ENCODE results near the gene SPSB3.

SPSB3 gene

GRCh38 chr16:1744338-1744840 is 38.0 kb downstream of the SPSB3 start:
- ChIA-PET CTCF (interaction anchor here (3.2 kb wide), 1 partner anchor 37 kb away, joined by 22 read pairs; the partner anchor contains the start of gene MAPK8IP3), POLR2A (no interaction called here)
- no peak for DNase-seq (ENCODE audit: low read depth, low spot score)

DNA sequence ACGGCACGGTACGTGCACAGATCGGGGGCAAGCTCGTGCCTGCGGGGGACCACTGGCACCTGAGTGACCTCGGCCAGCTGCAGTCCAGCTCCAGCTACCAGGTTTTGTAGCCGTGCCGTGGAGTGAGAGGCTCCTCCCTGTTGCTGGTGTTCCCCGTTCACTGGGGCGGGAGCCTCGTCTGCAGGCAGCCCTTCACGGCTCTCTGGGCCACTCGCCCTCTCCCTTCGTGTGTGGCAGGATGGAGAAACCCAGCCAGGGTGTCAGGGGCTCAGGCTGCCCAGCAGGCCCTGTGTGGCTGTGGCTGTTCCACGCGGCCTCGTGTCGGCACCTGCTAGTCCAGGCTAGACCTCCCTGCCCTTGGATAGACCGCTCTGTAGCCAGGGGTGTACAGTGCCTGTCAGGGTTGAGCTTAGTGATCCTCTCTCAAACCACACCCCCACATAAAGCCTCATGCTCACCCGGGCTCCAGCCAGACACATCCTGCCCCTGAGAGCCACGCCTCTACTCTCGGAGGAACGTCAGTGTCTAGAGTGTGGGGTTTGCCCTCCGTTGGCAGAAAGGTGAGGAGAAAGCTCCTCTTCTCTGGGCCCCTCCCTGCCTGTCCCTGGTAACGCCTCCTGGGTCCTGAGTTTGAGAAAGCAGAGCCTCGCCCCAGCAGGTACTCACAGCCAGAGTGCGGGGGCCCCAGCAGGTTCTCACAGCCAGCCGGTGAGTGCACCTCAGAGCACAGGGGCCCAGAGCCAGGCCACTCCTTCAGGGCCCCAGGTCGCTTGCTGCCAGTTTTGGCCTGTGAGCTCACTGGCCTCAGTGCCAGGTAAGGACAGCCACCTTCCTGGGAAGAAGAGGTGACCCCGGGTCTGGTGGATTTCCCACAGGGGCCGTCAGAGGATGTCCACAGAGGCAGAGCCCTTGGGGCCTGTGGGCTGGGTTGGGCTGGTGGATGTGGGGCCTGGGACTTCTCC is 38.7 kb downstream of the SPSB3 start:
- ChIA-PET POLR2A (no interaction called here), CTCF (interaction anchor here (3.2 kb wide), 1 partner anchor 37 kb away, joined by 22 read pairs; the partner anchor contains the start of gene MAPK8IP3)
- TF ChIP-seq CTCF (IDR thresholded peaks at IDR 0.05; ENCODE audit: insufficient read depth, low read length, missing control alignments): no peak
- no peak overlapping the region for H3K4me3 ChIP-seq (ENCODE audit: low read depth, low read length)
- no peak for DNase-seq (ENCODE audit: low read depth, low spot score)

More at GRCh38 chr16:1744338-1744840, 38.0 kb downstream of the SPSB3 start:
- no peak overlapping the region for H3K4me3 ChIP-seq (ENCODE audit: low read depth, low read length)
- TF ChIP-seq CTCF (IDR thresholded peaks at IDR 0.05; ENCODE audit: insufficient read depth, low read length, missing control alignments): no peak

DNA sequence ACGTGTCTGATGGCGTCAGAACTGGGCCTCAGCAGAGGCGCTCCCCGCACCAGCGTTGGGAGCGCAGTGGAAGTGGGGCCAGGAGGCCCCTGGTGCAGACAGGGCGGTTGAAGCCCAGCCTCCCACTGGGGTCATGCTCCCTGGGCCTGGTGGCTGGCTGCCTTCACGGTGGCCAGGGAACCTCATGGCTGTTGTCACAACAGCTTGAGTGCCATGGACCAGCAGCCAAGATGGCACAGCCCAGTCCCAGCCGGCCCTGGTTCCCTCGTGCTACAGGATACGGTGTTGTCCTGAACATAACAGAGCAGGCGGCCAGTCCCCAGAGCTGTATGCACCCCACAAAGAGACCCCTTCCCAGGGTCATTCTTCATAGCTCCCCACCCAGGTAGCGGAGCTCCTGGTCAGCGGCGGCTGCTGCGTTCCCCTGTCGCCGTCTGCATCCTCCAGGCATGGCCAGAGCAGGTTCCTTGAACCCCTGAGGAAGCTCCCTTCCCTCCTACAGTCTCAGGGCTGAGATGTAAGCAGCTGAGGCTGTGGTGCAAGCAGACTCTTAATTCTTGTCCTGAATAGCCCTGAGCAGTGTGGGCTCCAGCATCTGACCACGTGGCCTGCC is 40.7 kb downstream of the SPSB3 start:
- ChIA-PET CTCF (interaction anchor here (1.1 to 1.3 kb wide), 4 partner anchors 9 to 36 kb away, joined by 3 to 6 read pairs (median 4); partner anchors contain the start of gene MAPK8IP3), POLR2A (no interaction called here)
- no peak for TF ChIP-seq CTCF (IDR thresholded peaks at IDR 0.05; ENCODE audit: insufficient read depth, low read length, missing control alignments)
- no peak for DNase-seq (ENCODE audit: low read depth, low spot score)
- no peak overlapping the region for H3K4me3 ChIP-seq (ENCODE audit: low read depth, low read length)

- TF ChIP-seq CTCF (IDR thresholded peaks at IDR 0.05; ENCODE audit: insufficient read depth, low read length, missing control alignments): no peak
- H3K4me3 ChIP-seq (ENCODE audit: low read depth, low read length): no peak overlapping the region
- POLR2A ChIA-PET: no interaction called here
- DNase-seq (ENCODE audit: low read depth, low spot score): no peak
- CTCF ChIA-PET: interaction anchor here (1.1 to 1.3 kb wide), 4 partner anchors 8 to 35 kb away, joined by 3 to 6 read pairs (median 4); partner anchors contain the start of gene MAPK8IP3
Measured at GRCh38 chr16:1740781-1741490, 41.4 kb downstream of the SPSB3 start.

DNA sequence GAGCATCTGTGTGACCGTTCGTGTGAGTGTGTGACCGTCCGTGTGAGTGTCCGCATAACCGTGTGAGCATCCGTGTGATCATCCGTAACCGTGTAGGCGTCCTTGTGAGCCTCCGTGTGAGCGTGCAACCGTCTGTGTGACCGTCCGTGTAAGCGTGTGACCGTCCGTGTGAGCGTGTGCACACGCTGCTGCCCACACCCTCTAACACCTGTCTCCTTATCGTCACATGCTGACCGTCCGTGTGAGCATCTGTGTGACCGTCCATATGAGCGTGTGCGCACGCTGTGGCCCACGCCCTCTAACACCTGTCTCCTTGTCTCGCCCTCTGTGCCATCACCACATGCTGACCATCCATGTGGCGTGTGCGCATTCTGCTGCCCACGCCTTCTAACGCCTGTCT is 42.1 kb downstream of the SPSB3 start:
- POLR2A ChIA-PET: no interaction called here

More for the DNA sequence above, 42.1 kb downstream of the SPSB3 start:
- TF ChIP-seq CTCF (IDR thresholded peaks at IDR 0.05; ENCODE audit: insufficient read depth, low read length, missing control alignments): no peak
- CTCF ChIA-PET: interaction anchor here (1.2 kb wide), 1 partner anchor 16 kb away, joined by 5 read pairs; no protein-coding TSS in a partner anchor
- DNase-seq (ENCODE audit: low read depth, low spot score): no peak
- H3K4me3 ChIP-seq (ENCODE audit: low read depth, low read length): no peak overlapping the region
